HEK293T (cell line): ENCODE measurements around the gene ANKMY1.

ENCODE experiments used
- CTCF ChIA-PET: fragments of 350-600 bp; formaldehyde crosslinking; extraction: SDS; loops from one replicate; lab custom pipeline; 2021; ENCODE audit warnings: antibody characterized with exemption, inconsistent platforms; lab: Yijun Ruan, JAX
- POLR2A ChIA-PET: fragments of 350-600 bp; formaldehyde crosslinking; extraction: SDS; loops from one replicate; lab custom pipeline; 2020; ENCODE audit warnings: antibody characterized with exemption, inconsistent platforms; lab: Yijun Ruan, JAX
- DNase-seq: peaks from one replicate; pipeline ENCODE4 v3.0.0; 2012; ENCODE audit warnings: mixed read lengths; ENCODE audit errors: extremely low spot score
- ARNT ChIP-seq: fragments of 450-650 bp; IDR thresholded peaks from 2 replicates; pipeline ENCODE4 v1.6.1; 2017; ENCODE audit warnings: mild to moderate bottlenecking
- BHLHE40 ChIP-seq: fragments of 450-650 bp; IDR thresholded peaks from 2 replicates; pipeline ENCODE4 v1.6.1; 2016; ENCODE audit warnings: mild to moderate bottlenecking, moderate library complexity, borderline replicate concordance
- CTBP1 ChIP-seq: fragments of 450-650 bp; IDR thresholded peaks from 2 replicates; pipeline ENCODE4 v1.6.1; 2016; ENCODE audit warnings: borderline replicate concordance
- ELF4 ChIP-seq: fragments of 450-650 bp; IDR thresholded peaks from 2 replicates; pipeline ENCODE4 v1.6.1; 2017; ENCODE audit warnings: antibody characterized with exemption
- FOXA1 ChIP-seq: fragments of 450-650 bp; IDR thresholded peaks from 2 replicates; pipeline ENCODE4 v1.6.1; 2016; ENCODE audit warnings: mild to moderate bottlenecking
- FOXK2 ChIP-seq: fragments of 450-650 bp; IDR thresholded peaks from 2 replicates; pipeline ENCODE4 v1.6.1; 2016; ENCODE audit warnings: mild to moderate bottlenecking
- FOXM1 ChIP-seq: fragments of 450-650 bp; IDR thresholded peaks from 2 replicates; pipeline ENCODE4 v1.6.1; 2017; ENCODE audit warnings: mild to moderate bottlenecking, borderline replicate concordance
- HDGF ChIP-seq: fragments of 450-650 bp; IDR thresholded peaks from 2 replicates; pipeline ENCODE4 v1.6.1; 2017; ENCODE audit warnings: antibody characterized with exemption, borderline replicate concordance
- L3MBTL2 ChIP-seq: fragments of 450-650 bp; conservative IDR thresholded peaks from 2 replicates; pipeline ENCODE4 v1.6.1; 2016; ENCODE audit warnings: mild to moderate bottlenecking
- LEF1 ChIP-seq: fragments of 450-650 bp; IDR thresholded peaks from 2 replicates; pipeline ENCODE4 v1.6.1; 2017; ENCODE audit warnings: mild to moderate bottlenecking, borderline replicate concordance
- NFRKB ChIP-seq: fragments of 450-650 bp; IDR thresholded peaks from 2 replicates; pipeline ENCODE4 v1.6.1; 2016; ENCODE audit warnings: mild to moderate bottlenecking, moderate library complexity
- PKNOX1 ChIP-seq: fragments of 450-650 bp; IDR thresholded peaks from 2 replicates; pipeline ENCODE4 v1.6.1; 2016
- SP1 ChIP-seq: fragments of 450-650 bp; IDR thresholded peaks from 2 replicates; pipeline ENCODE4 v1.6.1; 2017
- SUZ12 ChIP-seq: fragments of 450-650 bp; IDR thresholded peaks from 2 replicates; pipeline ENCODE4 v1.6.1; 2016; ENCODE audit warnings: mild to moderate bottlenecking
- TARDBP ChIP-seq: fragments of 450-650 bp; IDR thresholded peaks from 2 replicates; pipeline ENCODE4 v1.6.1; 2016
- ZNF384 ChIP-seq: fragments of 450-650 bp; IDR thresholded peaks from 2 replicates; pipeline ENCODE4 v1.6.1; 2016

The ANKMY1 gene

GRCh38 chr2:240508832-240509545 is 48.8 kb downstream of the ANKMY1 start:
- CTCF ChIA-PET: no interaction called here
- DNase-seq: no peak
- no peak for TF ChIP-seq NFRKB
- no peak for TF ChIP-seq LEF1
- POLR2A ChIA-PET: no interaction called here

- DNase-seq: no peak
- ChIA-PET POLR2A (no interaction called here), CTCF (interaction anchor here (0.5 kb wide), 1 partner anchor 235 kb away, joined by 3 read pairs; no protein-coding TSS in a partner anchor)
- no peak for TF ChIP-seq LEF1
- no peak for TF ChIP-seq NFRKB
- no peak for TF ChIP-seq SUZ12
- no peak for TF ChIP-seq TARDBP
- no peak for TF ChIP-seq ARNT
- TF ChIP-seq ZNF384: no peak
- no peak for TF ChIP-seq L3MBTL2
Measured at GRCh38 chr2:240507778-240508251, 50.0 kb downstream of the ANKMY1 start.

GRCh38 chr2:240507060-240507777 is 50.6 kb downstream of the ANKMY1 start:
- POLR2A ChIA-PET: no interaction called here
- CTCF ChIA-PET: no interaction called here
- no peak for TF ChIP-seq SUZ12
- no peak for TF ChIP-seq L3MBTL2
- DNase-seq: no peak

GRCh38 chr2:240506406-240507059 is 51.3 kb downstream of the ANKMY1 start:
- DNase-seq: no peak
- POLR2A ChIA-PET: no interaction called here
- CTCF ChIA-PET: no interaction called here
- TF ChIP-seq ZNF384 (no peak), HDGF (no peak), LEF1 (no peak)

- DNase-seq: no peak
- TF ChIP-seq FOXA1: no peak
- no peak for TF ChIP-seq NFRKB
- TF ChIP-seq L3MBTL2: no peak
- no peak for TF ChIP-seq ZNF384
- TF ChIP-seq LEF1: no peak
- TF ChIP-seq ARNT: no peak
- TF ChIP-seq FOXK2: no peak
- no peak for TF ChIP-seq CTBP1
- TF ChIP-seq PKNOX1: no peak
- TF ChIP-seq SUZ12: no peak
- TF ChIP-seq SP1: no peak
- TF ChIP-seq FOXM1: no peak
- TF ChIP-seq HDGF: no peak
- no peak for TF ChIP-seq TARDBP
- TF ChIP-seq ELF4: no peak
- TF ChIP-seq BHLHE40: no peak
- ChIA-PET POLR2A (no interaction called here), CTCF (no interaction called here)
Measured at GRCh38 chr2:240505910-240506309, 51.9 kb downstream of the ANKMY1 start.

GRCh38 chr2:240503848-240504247 is 53.9 kb downstream of the ANKMY1 start:
- POLR2A ChIA-PET: no interaction called here
- DNase-seq: no peak
- TF ChIP-seq FOXK2 (no peak), NFRKB (no peak), HDGF (no peak), SP1 (no peak), TARDBP (no peak), CTBP1 (no peak), SUZ12 (no peak), FOXM1 (no peak), ARNT (no peak)
- CTCF ChIA-PET: no interaction called here

GRCh38 chr2:240503375-240503774 is 54.4 kb downstream of the ANKMY1 start:
- ChIA-PET CTCF (no interaction called here), POLR2A (no interaction called here)
- TF ChIP-seq TARDBP (no peak), SUZ12 (no peak), FOXM1 (no peak), PKNOX1 (no peak), NFRKB (no peak), L3MBTL2 (no peak), ELF4 (no peak), FOXA1 (no peak), ZNF384 (no peak), ARNT (no peak), HDGF (no peak), CTBP1 (no peak), BHLHE40 (no peak), FOXK2 (no peak), LEF1 (no peak), SP1 (no peak)
- DNase-seq: no peak
